Stomach (tissue), 4 donors: ENCODE data around the gene C15orf61.

ENCODE experiments used
- POLR2AphosphoS5 ChIP-seq, 3 donors: sonication (generic); formaldehyde crosslinking; IDR thresholded peaks; one replicate each; pipeline ENCODE4 v1.6.1; 2016; ENCODE audit warnings: antibody characterized with exemption in 3 of 3
- TF ChIP-seq, protein P1 (sequence below), 7 experiments: fragments of 450-650 bp in 4 of 7; fragments of 200-600 bp in 3 of 7; sonication (generic) in 3 of 7; IDR thresholded peaks; one replicate each; pipeline ENCODE4 v1.5.1; 2016 to 2019; ENCODE audit warnings: antibody characterized with exemption in 7 of 7, control low read depth in 2 of 7, mild to moderate bottlenecking in 1 of 7

DNA sequence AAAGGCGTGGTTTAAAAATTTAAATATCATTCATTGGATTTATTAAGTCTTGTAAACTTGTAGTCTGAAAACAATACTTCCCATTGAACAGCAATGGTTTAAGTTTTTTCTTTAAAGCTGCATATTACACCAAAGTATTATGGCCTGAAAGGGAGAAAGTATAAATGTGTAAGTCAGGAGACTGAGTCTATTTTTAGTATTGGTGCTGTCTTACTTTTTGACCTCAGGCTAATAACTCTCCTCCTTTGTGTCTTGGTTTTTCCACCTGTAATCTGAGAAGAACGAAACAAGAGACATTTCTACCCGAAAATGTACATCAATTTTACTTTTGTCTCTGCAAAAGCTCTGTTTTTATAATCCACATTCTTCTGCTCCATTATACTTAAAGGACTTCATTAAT lies 7.6 kb downstream of the C15orf61 start:
- TF ChIP-seq, protein P1, sequence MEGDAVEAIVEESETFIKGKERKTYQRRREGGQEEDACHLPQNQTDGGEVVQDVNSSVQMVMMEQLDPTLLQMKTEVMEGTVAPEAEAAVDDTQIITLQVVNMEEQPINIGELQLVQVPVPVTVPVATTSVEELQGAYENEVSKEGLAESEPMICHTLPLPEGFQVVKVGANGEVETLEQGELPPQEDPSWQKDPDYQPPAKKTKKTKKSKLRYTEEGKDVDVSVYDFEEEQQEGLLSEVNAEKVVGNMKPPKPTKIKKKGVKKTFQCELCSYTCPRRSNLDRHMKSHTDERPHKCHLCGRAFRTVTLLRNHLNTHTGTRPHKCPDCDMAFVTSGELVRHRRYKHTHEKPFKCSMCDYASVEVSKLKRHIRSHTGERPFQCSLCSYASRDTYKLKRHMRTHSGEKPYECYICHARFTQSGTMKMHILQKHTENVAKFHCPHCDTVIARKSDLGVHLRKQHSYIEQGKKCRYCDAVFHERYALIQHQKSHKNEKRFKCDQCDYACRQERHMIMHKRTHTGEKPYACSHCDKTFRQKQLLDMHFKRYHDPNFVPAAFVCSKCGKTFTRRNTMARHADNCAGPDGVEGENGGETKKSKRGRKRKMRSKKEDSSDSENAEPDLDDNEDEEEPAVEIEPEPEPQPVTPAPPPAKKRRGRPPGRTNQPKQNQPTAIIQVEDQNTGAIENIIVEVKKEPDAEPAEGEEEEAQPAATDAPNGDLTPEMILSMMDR (IDR thresholded peaks at IDR 0.05) = no peak
- no peak for TF ChIP-seq POLR2AphosphoS5 (IDR thresholded peaks at IDR 0.05)
